GM18526 (cell line): ENCODE measurements around the gene CLCN2.
A peak's percentile ranks its signal among the peaks of the same experiment; 100 is the strongest.

Source experiments
- POLR2A ChIP-seq: IDR thresholded peaks from 3 replicates; pipeline ENCODE4 v1.6.1; 2011; ENCODE audit not compliant: insufficient read length; ENCODE audit errors: extremely low read depth

CLCN2 gene

GRCh38 chr3:184372911-184373310 lies 11.5 kb upstream of the CLCN2 start:
- no peak for TF ChIP-seq POLR2A

GRCh38 chr3:184372296-184372821 lies 11.0 kb upstream of the CLCN2 start:
- no peak for TF ChIP-seq POLR2A

DNA sequence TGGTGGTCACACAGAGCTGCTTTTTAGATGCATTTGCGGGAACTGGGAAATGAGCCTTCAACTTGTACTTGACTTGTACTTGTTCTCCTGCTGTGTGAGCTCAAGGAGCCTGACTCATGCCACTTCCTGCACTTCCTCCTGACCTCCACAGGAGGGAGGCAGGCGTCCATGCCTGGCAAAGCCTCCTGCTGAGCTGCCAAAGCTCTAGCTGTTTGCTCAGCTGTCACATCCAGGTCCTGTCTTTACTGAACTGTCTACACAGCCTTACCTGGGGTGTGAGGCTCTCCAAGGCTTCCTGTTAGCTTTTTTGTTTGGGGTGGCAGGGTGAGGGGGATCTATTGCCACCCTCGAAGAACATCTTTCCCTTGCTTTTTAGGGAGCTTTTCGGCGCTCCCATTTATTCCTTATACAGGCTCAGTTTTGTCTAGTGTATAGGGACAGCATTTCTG lies 10.2 kb upstream of the CLCN2 start:
- TF ChIP-seq POLR2A, result no peak

- no peak for TF ChIP-seq POLR2A
These were observed 7.3 kb upstream of the CLCN2 start for GRCh38 chr3:184368586-184369183.

DNA sequence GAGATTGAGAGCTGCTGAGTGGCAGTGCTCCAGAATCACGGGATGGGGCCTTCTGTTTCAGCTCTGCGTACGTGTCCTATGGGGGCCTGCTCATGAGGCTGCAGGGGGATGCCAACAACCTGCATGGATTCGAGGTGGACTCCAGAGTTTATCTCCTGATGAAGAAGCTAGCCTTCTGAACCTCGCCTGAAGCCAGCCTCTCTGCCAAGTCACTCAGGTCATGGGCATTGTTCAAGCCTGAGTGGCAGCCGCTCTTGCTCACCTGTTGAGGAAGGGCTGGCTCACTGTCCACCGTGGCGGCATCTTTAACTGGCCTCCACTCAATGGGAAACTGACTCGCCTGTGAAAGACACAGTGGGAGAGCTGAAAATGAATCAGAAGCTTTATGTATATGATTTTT lies 6.7 kb upstream of the CLCN2 start:
- no peak for TF ChIP-seq POLR2A

- TF ChIP-seq POLR2A, result no peak
These were observed 5.3 kb upstream of the CLCN2 start for GRCh38 chr3:184366619-184367289.

DNA sequence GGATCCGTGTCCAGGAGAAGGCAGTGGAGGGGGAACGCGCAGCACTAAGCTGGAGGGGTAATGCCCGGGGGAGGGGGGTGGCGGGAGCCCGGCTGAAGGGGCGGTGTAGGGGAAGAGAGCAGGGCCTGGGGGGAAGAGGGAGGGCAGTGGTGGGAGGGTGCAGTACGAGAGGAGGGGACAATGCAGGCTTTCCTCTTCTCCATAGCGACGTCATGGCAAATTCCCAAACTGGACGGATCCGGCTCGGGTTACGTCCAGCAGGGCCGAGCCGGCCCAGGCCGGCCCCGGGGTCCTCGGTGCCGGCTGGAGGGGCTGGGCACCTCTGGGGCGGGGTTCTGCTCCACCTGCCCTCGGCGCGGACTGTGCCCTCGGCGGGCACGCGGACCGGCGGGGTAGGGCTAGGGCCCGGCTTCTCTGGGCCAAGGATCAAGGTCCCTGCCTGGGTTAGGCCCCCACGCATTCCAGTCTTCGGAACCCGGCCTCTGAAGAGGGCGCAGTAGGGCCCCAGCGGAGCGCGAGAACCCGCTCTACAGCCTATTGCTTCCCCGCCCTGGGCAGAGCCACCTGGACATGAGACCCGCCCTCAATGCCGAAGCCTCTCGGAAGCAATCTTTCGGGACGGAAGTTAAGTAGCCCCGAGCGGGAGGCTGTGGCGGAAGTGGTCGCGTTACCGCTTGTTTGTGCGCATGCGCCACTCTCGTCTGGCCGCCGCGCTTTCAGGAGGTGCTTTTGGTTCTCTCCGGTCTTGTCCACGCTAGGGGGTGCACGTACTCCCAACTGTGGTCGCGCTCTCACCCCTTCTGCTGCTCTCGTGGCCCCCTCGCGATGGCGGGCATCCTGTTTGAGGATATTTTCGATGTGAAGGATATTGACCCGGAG lies 1.5 kb upstream of the CLCN2 start:
- TF ChIP-seq POLR2A, result peak; percentile 74

DNA sequence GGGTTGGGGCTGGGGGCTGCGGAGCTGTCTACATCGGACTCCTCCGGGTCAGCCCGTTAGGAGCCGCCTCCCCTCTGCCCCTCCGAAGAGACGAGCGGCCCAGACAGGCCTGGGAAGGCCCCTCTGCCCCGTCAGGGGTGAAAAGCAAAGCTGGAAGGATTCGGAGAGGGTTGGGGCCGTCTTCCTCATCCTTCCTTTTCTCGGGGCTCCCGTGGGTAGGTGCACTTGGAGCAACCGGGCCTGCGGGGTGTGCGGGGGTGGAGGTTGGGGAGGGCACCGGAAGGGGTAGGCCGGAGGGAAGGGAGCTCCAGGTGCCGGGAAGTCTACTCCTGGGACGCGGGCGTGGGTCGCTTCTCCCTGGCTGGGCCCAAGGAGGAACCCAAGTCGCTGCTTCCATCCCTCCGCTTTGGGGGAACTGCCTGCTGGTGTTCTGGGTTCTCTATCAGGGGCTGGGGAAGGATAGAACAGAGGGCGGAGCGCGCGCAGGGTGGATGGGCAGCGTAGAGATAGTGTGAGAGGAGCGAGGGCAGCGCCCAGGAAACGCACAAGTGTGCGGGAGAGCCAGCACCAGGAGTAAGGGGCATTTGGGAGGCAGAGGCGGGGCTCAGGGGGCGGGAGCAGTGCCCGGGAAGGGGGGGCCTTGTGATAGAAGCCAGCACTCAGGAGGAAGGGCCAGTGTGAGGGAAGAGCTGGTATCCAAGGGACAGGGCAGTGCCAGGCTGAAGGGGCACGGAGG lies 695 bp upstream of the CLCN2 start:
- peak; percentile 21 for TF ChIP-seq POLR2A

GRCh38 chr3:184360929-184361531 lies 375 bp downstream of the CLCN2 start:
- TF ChIP-seq POLR2A, result no peak

- TF ChIP-seq POLR2A, result no peak
These were observed 1.1 kb downstream of the CLCN2 start for GRCh38 chr3:184360070-184360928.

DNA sequence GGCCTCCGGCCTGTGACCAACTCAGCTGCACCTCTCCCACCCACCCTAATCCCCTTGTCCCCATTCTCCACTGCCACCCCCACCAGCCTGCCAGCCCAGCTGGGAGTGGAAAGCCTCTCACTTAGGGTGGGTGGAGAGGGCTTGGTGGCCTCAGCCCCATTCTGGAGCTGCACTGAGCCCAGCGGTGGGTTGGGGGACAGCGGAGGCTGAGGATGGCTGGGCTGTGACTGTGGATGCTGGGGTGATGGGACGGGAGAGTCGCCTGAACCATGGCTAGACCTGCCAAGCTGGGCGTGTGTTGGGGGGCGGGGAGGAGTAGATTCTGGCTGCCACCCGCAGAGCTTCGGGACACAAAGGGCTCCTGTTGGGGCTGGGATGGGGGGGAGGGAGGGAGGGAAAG lies 1.8 kb downstream of the CLCN2 start:
- TF ChIP-seq POLR2A, result no peak

GRCh38 chr3:184358921-184359350 lies 2.5 kb downstream of the CLCN2 start:
- no peak for TF ChIP-seq POLR2A

- no peak for TF ChIP-seq POLR2A
These were observed 3.2 kb downstream of the CLCN2 start for GRCh38 chr3:184358124-184358767.
